NCI-H460 (cell line): ENCODE measurements around the gene PKNOX2. TPM values are rescaled to one million over a fixed set of nuclear protein-coding genes. Genes with fewer than 3 reads are reported as not detected.

Source experiments
- DNase-seq: peaks from one replicate; pipeline ENCODE4 v3.0.0-alpha.2; 2016; ENCODE audit warnings: low read depth; ENCODE audit errors: extremely low read depth
- total RNA-seq: library from RNA; depleted of rRNA; stranded (reverse); fragments of >200 nt; shearing (Covaris generic); gene quantifications from 2 replicates; pipeline ENCODE4 v1.2.3, GENCODE V29; 2014

PKNOX2 gene
- total RNA-seq, 1 experiment from 2014 or later = not detected

DNA sequence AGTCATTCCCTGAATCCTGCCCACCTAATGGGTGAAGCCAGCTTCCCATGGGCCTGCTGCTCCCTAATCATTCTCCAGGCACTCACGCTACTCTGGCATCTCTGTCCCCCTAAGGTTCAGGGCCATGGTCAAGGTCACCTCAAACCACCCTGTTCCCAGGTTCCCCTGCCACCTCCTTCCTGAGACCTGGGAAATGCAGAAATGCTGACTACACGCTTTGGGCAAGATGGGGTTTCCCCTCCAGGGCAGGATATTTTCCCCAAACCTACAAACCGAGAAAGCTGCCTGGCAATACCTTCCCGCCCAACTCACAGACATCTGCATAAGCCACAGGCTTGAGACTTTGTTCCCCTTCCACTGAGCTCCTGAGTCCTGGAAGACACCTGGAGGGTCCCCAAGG, 233.9 kb downstream of the PKNOX2 start:
- no peak for DNase-seq

DNA sequence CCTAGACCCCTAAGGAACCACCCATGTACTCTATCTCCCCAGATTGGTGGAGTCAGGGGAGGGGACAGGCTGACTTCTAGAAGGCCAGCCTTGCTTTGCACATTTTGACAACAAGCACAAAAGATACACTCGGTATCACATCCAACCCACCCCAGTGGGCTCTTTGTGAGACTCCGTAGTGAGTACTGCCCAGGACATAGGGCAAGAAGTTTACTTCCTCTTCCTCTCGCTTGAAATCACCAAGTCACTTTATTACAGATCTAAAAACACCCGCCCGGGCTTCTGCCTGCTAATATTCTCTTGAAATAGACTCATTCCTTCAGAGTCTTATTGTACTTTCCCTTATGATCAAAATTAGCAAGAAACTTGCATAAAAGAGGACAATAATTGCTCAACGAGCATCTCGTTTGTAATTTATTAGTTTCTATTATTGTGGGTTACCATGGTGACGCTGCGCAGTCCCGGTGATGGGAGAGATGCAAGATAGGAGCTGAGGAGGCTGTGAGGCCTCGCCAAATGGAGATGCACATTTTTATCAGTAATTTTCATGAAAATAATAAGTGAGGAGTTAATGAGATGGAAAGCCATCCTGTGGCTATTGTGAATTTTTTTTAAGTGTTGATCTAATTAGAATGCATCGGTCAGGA, 234.6 kb downstream of the PKNOX2 start:
- DNase-seq = no peak

DNA sequence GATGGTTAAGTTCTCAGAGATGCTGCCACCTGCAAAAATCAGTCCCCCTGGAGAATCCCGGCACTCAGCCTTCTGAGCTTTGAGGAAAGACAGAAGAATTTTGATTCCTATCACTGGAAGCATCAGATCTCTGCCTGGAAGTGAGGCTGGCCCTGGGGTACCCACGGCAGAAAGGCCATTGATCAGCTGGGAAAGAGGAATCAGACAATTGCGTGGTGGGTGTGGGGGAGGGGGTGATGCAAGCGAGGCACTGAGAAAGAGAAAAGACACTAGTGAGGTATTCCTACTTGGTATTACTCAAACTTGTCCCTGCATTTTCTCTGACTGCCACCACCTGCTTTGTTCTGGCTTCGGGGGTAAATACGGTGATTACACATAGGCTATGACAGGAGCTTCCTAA, 235.4 kb downstream of the PKNOX2 start:
- no peak for DNase-seq

DNA sequence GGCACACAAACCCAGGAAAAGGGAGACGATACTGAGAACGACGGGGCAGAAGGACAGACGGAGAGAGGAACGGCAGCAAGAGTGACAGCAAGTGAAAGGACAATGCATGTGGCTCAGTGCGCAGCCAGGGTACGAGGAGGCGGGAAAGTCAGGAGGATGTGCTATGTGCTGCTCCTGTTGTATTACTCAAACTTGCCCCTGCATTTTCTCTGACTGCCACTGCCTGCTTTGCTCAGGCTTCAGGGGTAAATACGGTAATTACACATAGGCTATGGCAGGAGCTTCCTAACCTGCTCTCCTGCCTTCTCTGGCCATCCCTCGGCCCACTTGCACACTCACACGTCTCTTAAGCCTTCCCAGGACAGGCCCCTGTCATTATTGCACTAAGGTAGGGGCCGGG, 236.7 kb downstream of the PKNOX2 start:
- DNase-seq = no peak

DNA sequence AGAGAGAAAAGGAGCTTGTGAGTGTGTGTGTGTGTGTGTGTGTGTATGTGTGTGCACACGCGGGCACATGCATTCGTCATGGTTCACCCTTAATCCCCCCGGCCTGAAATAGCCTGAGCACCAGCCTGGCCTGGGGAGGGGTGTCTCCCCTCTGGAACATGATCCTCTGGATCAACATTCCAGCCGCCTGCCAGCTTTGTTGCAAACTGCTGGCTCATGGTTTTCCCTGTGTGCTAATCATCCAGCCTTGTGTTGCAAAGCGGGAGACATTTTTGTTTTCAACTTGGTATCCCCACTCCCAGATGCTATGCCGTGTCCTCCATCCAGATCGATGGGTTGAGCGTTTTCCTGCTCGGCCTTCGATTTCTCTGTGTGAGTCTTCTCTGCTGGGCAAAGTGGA, 237.2 kb downstream of the PKNOX2 start:
- no peak for DNase-seq

DNA sequence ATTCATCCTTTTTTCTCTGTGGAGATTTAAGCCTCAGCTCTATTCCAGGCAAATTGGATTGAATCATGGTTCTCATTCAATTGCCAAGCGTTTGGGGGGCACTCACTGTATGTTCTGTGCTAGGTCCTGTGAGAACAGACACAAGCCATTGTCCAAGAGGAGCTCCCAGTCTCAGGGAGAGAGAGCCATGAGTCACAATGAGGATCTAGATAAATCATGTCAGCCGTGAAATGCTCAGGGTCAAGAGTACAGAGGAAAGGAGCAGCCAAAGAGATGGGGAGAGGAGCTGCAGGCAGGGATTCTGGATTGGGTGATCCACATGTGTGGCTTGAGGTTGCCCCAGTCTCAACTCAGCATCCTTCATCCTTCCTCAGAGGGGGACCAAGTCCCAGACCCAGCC, 237.9 kb downstream of the PKNOX2 start:
- DNase-seq = no peak

DNA sequence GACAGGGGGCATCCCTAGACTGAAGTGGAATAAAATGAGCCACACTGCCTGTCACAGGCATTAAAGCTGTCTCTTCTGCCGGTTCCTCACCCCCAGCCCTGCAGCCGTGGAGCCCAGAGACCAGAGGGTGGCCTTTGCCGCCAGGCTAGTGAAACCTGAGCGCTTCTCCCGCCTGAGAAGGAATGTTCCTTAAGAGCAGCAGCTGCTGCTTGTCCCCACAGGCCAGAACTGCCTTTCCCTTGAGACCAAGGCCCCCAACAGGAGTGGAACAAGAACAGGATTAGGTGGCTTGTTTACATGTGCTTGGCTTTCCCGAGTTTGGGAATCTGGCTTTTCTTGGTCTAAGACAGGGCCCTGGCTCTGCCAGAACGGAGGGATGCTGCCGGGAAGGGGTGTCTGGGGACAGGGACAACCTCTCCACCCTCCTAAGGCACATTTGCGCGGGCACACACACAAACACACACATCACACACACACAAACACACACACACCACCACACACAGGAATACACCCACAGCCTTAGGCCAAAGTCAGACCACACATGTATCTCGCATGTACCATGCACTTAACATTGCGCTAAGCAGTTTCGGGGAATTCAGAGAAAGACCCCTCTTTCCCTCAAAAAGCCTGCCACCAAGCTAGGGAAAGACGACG, 239.7 kb downstream of the PKNOX2 start:
- no peak for DNase-seq

DNA sequence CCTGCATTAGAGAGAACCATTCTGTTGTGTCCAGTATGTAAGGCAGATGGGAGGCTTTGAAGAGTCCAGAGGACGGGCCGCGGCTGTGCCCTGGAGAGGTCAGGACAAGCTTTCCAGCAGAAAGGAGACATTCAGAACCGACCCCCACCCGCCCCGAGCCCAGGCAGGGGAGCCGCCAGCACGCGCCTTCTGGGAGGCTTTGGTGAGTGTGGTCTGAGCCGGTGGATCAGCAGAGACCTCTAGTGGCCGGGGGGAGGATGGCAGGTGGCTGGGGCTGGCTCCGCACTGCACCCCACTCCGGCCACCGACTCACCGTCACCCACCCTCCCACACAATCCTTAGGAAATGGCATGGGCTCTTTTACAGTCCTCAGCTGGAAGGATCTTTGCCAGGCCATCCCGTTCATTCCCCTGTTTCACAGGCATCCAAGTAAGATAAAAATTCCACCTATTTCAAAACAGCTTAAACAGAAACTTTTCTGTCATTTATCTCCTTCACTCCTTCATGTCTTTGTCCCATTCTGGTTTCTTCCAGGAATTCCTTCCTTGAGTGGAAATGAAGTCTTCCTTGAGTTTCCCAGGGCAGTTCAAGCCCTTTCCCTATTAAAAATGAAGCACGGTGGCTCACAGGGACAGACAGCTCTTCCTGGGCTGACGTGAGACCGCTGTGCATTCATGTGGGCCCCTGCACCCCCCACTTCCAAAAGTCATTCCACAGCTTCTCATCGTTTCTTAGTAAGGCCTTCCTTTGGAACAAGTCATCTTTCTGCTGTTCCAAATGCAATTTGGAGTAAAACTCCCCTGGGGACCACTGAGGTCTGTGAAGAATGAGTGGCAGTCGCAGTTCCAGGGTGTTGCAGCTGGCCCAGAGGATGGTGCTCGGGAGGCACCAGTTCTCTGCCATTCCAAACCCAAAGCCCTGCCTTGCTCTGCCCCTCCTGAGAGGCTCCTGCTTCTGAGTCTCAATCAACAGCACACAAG, 240.6 kb downstream of the PKNOX2 start:
- peak; percentile 36 for DNase-seq

DNA sequence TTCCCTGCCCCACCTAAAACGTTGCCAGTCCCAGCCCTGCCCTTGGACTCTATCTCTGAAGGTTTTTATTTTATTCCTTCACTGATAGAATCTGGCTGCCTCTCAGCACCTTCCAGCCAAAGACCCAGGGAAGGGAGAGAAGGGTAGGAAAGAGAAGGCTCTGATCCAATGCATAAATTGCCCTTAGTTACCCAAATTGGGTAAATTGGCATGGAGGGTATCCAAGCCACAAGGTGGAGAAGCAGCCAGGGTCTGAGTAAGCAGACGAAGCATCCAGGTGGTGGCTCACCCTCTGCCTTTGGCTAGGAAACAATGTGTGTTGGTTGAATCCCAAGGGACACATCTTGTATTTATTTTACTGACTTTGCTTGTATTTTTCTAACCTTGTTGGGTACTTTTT, 242.5 kb downstream of the PKNOX2 start:
- no peak for DNase-seq

DNA sequence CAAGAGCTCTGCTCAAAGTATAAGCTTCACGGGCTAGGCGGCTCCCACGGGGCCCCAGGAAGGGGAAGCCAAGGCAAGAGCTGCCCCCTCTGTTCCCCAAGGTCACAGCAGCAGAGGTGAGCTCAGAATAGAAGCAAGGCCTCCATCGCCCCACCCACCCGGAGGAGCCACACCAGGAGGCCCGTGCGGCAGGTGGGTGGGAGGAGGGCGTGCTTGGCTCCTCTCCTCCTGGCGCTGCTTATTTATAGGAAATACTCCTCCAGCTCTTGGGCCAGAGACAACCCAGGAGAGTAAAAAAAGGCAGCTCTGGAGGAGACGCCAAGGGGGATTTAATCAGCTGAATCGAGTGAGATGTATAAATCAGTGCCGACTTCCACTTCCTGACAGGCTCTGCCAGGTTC, 243.8 kb downstream of the PKNOX2 start:
- no peak for DNase-seq

DNA sequence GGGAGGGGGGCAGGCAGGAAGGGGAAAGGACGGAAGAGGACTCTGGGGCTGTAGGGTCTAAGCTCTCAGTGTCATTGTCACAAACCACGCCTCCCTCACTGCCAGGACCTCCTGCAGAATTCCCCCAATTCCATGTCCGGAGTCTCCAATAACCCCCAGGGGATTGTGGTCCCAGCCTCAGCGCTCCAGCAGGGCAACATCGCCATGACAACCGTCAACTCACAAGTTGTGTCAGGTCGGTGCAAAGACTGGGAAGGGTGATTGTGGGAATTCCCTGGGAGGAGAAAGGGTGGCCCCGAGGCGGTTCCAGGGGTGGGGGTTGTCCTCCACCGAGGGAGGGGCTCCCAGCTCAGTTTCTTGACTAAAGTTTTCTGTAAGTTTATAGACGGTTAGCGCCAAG, 245.5 kb downstream of the PKNOX2 start:
- no peak for DNase-seq

DNA sequence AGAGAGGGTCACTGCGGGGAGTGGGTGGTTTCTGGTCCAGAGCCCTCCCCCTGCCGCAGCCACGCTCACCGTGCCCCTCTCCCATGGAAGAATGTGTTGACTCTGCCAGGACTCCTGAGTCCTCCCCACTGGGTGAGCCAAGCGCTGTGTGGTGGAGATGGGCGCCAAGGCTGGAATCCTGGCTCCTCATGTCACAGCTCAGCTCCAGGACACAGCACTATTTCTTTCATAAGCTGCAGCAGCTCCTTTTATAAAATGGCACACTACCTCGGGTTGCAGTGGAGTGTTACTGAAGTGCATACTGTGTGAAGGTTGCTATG, 247.6 kb downstream of the PKNOX2 start:
- no peak for DNase-seq

DNA sequence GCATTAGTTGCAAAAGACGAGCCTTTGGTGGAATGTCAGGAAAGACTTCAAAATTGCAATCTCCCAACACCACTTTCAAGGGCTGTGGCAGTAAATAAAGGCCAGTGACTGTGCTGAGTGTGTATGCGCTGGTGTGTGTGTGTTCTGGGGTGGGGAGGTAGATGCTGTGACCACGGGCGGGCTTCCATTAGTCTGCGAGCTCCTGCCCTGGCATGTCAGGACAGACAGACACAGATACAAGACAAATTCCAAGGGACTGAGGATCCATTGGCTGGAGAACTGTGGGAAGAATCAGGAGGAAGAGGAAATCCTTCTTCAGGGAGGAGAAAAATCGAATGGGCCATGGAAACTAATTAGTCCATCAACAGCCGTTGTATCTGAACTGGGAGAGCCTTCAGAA, 248.0 kb downstream of the PKNOX2 start:
- DNase-seq = no peak

DNA sequence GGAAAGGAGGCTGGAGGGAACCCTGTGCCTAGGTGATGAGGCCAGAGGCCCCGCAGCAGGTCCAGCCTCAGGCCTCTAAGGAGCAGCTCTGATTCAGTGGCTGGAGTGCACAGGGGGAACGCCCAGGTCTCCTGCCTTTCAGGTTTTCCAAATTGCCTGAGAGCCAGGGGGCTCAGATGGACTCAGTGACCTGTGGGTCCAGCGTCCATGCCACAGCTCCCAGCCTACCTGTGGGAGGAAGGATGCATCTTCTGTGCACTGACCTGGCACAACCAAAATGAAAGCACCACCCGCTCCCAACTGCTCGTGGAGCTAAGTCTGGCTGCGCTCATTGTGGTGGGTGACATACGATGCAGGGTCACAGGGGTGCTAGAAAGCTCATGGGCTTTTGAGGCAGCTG, 248.7 kb downstream of the PKNOX2 start:
- DNase-seq = no peak

DNA sequence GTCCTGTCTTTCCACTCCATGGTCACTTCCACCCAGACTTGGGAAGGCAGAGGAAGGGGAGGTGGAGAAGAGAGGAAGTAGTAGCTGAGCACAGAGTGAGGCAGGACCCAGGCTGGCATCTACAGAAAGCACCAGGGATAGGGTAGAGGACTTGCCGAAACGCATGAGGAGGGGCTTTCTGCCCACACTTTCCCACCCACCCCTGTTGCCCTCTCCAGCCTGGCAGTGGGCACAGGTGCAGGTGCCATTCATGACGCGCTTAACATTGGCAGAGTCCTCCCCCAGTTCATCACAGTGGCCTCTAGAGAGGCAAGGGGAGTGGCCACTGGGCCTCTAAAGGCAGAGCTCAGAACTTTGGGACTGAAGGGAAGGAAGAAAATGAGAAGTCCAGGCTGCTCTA, 249.6 kb downstream of the PKNOX2 start:
- no peak for DNase-seq

DNA sequence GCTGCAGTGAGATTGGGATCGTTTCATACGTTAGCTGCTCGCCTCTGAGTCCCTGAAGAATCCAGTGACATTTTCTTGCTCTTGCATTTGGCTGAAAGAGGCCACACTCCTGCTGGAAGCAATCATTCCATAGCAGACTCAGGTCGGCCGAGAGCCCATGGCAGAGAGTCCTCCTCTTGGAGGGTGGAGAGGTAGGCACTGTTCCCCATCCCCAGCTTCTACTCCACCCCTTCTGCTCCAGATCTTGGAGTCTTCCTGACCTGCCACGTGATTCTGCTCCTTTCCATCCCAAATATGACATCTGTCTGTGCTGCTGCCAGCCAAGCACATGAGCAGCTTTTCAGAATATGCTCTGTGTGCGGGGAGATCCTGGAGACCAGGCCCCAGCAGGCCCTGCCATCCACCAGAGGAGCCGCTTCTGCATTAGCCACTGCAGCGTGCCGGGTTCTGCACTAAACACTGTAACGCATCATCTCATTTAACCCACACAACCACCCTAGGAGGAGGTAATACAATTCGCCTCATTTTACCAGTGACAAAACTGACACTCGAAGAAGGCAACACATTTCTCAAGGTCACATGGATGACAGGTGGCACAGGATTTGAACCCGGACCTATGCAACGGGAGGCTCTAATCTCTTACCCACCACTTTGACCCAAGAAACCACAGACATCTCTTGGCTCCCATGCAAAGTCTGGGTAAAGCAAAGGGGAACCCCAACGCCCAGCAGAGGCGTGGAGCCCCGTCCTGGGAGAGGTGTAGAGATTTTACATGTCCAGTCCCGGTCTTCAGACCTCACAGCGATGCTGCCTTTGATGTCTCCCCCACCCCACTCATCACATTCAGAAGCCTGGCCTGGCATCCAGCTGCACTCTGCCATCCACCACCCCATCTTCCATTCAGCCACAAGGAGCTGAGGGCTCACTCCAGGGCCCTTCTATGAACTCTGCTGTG, 252.7 kb downstream of the PKNOX2 start:
- no peak for DNase-seq

DNA sequence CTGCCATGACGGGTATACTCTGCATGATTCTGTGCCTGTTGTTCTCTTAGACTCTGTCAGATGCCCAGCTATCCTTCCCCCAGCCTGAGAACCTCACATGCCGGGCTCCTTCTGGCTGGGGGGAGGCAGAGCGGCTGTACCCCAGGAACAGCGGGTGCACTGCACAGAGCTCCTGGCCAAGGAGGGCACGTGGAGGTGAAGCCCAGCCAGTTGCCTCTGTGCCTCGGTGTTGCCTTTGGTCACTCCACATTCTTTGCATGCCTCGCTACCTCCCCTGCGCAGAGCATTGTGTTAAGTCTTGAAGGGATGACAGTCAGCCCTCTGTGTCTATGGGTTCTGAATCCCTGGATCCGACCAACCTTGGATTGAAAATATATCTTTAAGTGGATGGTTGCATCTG, 253.8 kb downstream of the PKNOX2 start:
- no peak for DNase-seq

DNA sequence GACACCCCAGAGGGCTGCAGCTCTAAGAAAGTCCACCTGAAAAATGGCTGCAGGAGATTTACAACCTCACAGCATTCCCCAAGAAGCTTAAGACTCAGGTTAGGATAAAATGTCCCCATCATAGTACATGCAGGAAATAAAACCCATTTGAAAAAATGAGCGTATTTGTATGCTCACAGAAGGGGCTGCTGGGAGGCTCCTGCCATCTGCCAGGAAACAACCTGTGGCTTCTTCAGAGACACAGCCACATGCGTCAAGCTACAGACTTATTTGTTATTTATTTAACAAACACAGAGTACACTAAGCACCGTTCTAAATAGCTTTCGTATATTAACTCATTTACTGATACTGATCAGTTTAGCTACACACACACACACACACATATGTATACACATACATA, 258.1 kb downstream of the PKNOX2 start:
- DNase-seq = no peak

DNA sequence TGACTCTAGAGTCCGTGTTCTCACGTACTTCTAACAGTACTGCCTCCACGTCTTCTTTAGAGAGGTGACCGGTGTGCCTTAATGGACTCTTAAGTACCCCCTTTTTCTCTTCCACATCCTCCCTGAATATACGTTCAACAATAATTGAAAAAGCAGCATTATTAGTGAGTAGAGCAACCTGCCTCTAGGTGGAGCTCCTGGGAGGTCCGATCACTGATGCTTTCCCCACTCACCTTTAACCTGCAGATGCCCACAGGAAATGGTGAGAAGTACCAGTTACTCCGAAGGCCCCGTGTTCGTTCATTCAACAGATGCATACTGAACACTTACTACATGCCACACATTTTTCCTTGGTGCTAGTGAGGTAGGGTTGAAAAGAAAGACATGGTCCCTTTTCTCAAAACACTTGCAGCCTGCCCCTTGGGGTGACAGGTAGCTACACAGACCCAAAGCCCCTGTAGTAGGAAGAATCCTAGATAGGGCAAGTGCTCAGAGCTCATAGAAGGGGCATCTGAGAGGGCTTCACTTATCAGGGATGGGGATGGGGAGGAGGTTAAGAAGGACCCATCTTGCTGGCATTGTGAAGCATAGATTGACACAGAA, 258.8 kb downstream of the PKNOX2 start:
- no peak for DNase-seq

DNA sequence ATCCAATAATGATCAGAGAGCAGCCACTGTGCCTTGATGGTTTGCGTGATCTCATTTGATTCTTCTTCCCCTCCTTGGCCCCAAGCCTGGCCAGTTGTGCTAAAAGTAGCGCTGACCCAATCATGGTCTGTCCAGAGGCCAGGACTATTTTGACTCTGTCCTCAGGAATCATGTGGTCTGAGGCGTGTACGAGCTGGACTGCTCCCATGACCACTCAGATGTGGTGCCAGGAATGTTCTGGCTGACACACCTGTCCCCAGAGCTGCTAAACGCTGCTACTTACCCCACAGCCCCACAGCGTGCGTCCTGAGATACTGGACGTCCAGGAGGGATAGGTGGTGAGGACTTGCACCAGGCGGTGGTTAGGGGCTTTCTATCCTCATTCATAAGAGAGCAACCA, 261.1 kb downstream of the PKNOX2 start:
- no peak for DNase-seq
